Fibroblast of peridontal ligament (primary cell): Measurements from ENCODE around the gene TET2.
A peak's percentile ranks its signal among the peaks of the same experiment; 100 is the strongest.

ENCODE experiments used
- DNase-seq: peaks from one replicate; pipeline ENCODE4 v3.0.0-alpha.2; 2010; ENCODE audit errors: extremely low read depth

The TET2 gene

DNA sequence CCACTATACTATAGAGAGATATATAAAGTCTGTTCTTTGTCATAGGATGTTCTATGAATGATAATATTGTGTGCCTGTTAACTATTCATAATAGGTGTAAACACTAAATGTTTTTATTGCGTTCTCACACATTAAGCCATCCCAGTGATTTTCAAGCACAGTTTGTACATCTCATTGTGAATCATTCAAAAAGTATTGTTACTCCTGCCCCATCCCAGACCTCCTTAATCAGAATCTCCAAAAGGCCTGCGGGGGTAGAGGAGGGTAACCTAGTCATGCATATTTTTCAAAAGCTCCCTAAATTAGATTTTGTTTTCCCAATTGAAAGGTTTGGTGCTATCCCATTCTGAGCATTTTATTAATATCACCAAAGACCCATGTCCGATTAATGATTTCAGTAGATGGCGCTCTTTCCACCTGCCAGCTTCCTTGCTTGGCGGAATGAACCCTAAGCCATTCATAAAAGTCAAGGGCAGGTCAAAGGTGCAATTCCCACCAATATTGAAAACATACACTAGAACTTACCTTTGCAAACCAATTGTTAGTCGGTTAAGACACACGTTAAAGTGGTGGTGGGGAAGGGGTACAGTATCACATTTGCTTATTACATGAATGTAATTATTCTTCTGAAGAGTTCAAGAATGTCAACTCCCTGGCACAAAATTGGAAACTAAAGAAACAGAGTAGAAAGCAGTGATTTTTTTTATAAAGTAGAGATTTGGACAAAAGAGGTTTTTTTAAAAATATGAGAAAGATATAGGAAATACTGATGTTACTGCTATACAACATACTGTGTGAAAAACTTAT lies 5.8 kb upstream of the TET2 start:
- DNase-seq = peak; percentile 42

DNA sequence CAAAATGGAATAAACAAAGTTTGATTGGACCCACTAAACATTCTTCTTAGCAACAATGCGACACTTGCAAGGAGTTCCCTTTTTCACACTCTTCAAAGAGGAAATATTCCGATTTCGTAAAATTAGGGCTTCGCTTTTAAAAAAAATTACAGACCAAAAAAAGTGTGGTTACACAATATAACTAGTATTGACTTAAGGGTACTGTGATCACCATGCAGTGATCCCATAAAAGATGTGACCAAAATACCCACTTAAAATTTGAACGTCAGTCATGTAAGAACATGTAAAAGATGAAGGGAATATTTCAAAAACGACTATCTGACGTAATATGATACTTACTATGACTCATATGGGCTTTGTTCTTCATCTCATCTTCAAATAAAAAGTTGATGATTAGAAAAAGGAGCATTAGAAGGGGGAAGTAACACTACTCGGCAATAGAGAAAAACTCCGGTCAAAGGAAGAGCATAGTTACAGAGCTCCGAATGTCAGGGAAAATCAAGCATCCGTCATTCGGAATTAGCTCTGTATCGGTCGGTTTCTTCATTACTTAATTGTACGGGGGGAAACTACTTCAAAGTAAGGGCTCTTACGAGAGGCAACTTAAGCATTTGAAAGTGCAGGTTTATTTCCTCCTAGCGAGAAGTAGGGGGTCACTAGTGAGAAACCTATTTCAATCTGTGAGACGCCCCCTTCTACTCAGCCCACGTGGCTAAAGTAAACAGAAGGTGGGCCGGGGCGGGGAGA lies 1.3 kb upstream of the TET2 start:
- peak; percentile 30 for DNase-seq

DNA sequence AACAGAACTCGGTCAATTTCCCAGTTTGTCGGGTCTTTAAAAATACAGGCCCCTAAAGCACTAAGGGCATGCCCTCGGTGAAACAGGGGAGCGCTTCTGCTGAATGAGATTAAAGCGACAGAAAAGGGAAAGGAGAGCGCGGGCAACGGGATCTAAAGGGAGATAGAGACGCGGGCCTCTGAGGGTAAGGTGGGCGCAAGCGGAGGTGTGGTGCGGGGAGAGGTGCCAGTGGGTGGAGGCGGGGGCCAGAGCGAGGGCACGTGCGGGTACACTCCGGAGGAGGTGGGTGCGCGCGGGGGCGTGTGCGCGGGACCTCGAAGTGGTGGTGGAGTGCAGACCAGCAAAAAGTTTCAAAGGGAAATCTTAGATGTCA lies 787 bp upstream of the TET2 start:
- DNase-seq = no peak

DNA sequence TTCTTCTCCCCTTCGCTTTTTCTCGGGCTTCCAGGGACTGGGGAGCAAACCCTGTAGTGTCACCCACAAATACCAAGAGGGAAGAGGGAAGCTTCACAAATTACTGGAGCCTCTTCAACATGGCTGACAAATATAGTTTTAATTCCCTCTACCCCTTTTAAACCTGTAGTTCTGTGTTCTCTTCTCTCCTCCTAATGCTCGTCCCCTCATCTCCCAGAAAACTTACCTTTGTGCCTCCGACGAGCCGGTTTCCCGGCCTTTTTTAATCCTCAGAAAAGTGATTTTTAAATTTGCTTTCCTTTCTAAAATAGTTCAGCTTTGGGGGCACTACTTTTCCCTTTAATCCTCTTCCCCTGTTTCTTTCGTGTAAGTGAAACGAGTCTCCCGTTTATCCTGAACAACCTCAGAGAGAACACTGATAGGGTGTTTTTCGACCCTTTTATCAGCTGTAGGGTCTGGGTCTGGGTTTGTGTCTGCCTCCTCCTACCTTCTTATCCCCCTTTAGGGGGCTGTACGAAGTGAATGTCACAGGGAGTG lies 408 bp downstream of the TET2 start:
- no peak for DNase-seq

DNA sequence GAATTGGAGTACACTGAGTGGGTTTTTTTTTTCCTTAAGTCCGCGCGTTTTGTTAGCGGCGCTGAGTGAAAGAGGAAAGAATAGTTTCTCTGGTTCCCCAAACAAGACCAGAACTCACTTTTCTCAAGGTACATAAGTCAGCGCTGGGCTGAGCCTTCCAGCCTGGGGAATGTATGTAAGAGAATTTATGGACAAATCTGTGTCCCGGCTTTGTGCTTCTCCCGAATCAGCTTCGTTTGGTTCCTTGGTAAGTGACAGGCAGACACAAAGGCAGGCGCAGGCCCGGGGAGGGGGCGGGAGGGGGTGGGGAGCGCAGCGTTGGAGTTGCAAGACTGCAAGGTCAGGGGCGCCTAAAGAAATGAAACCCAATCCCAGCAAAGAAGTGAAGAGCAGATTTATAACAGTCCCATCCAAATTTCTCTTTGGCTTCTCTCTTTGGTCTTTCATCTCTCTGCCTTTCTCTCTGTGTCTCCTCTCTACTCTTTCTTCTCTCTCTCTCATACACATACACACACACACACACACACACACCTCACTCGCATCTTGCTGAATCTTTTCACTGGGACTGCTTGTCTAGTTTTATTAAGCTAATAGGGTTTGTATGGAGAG lies 981 bp downstream of the TET2 start:
- DNase-seq = peak; percentile 61

DNA sequence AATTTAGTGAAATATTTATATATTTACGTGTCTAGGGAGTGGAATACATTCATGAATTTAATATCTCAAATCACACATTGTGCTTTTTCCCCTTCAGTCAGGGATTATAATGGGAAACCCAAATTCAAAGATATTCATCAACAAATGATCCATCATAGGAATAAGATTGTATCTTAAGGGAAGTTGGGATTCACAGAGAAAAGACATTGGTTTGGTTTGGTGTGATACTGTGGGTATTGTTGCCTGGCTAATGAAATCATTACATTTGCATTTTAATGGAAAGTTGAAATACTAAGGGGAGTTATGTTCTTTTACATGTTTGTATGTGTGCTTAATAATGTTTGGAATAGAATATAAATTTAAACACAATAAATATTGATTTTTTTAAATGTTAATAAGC lies 1.7 kb downstream of the TET2 start:
- DNase-seq = no peak

DNA sequence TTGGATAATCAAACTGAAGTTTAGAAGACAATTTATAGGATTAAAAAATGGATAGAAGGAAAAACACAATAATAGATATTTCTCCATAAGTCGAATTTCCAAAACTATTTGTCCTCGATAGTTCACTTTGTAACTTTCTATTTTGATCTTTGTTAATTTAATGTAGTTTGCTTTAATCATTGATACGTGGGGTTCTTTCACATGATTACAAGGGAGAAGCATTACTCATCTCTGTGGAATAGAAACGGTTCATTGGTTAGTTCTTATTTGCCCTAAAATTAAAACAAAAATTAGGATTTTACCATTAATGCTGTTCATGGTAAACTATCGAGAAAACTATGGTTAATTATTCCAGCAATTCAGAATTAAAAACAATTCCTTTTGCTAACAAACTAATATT lies 2.1 kb downstream of the TET2 start:
- DNase-seq = peak; percentile 40

DNA sequence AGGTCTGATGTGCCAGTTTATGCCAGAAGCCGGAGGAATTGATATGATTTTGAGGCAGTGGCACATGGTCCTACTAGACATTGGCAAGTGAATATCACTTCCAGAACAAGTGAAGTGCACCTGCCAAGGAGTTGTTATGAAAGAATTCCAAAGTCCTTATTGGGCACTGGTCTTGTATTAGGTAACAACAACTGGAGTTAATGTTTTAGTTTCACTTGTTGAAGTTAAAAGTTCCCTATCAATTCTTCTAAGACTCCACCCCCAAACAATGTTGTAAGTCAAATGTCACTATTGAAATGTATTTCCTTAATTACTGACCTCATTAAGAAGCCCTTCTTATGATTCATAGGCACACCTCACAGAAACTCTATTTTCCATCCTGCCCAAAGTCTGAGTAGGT lies 3.1 kb downstream of the TET2 start:
- DNase-seq = no peak

DNA sequence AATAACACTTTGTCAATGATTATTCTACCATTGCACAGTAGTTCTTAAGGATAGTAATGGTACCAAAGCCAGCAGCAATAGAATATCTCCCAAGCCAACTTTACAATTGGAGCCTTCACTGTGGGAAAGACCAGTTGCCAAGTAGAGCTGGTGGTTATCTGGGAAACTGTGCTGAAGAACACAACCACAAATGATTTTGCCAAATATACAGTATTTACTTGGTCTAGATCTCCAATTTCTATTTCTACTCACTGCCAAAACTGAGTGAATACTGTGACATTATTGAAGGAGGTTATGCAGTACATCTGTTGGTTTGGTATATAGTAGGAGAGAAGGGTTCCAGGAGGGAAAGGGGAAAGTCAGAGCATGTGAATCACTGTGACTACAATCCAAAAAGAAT lies 3.8 kb downstream of the TET2 start:
- peak; percentile 93 for DNase-seq

DNA sequence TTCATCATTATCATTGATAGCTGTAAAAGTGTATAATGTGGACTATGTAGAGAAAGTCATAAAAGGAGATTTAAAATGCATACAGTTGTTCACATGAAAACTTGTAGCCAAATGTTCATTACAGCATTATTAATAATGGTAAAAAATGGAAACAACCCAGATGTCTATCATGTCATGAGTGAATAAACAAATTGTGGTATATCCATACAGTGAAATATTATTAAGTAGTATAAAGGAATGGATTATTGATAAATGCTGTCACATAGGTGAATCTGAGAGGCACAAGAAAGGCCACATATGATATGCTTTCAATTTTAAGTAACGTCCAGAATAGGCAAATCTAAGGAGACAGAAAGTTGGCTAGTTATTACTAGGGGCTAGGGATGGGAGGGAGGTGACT lies 7.1 kb downstream of the TET2 start:
- DNase-seq = no peak

DNA sequence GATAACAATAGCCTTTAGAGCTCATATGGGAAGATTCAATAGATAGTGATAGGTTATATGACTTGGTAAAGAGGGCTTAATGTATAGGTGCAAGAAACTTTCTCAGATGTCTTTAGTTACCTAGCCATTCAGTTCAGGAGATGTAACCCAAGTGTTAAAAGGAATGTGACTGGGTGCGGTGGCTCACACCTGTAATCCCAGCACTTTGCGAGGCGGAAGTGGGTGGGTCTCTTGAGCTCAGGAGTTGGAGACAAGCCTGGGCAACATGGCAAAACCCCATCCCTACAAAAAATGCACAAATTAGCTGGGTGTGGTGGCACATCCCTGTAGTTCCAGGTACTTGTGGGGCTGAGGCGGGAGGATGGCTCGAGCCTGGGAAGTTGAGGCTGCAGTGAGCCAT lies 7.9 kb downstream of the TET2 start:
- no peak for DNase-seq

DNA sequence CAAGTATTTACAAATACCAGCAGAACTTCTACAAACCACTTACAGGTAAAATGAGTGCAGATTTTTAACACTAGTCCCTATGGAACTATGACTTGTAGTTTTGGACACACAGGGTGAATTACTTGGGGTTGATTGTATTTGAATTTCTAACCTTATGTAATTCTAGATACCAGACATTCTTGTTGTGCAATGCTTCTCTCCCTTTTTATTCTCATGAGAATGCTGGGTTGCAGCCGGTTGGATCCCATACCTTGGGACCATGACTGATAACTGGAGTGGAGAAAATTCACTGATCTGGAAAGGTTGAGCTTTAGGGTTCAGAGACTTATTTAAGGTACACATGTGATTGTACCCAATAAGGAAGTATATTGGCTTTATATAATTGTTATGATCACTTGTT lies 8.8 kb downstream of the TET2 start:
- DNase-seq = no peak

DNA sequence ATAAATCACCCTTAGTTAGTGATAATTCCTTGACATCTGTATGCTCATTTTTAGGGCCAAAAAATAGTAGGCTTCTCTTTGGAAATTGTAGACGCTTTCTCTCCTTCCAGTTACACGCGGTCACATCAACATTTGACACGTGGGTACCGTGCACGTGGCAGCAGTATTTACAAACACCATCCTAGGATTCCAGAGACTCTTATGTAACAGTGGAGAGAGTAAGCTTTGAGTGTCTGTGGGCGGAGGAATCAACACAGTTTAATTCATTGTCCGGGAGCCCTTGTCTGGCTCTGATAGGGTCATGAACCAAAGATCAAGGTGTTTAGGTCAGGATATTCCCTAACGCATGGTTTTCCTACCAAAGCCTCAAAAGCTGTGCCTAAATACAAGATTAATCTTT lies 12.2 kb downstream of the TET2 start:
- DNase-seq = no peak

DNA sequence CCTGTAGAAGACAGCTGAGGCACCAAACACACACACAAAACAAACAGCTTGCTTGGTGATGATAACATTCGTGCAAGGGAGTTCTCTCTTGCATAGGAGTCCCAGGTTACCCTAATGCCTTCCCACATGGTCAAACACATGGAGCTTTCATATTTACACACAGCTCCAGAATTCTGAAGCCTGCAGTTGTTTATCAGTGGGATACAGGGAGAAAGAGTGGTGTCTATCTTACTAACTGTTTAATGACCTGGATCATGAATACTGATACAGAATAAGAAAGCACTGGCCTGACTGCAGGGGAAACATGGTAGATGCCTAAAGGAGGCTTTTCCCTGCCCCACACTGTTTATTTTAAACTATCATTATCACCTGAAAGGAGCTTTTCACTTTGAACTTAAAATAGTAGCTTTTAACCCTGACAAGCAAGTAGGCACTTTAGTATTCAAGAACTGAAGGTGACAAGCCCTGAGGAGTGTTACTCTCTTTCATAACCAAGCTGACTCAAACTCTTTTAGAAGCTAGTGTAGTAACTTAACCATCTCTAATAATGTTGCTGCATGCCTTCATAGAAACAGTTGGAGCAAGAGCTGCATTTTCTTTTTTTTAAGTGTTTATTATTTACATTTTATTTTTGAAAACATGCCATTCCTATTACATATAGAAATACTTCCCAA lies 15.6 kb downstream of the TET2 start:
- no peak for DNase-seq

DNA sequence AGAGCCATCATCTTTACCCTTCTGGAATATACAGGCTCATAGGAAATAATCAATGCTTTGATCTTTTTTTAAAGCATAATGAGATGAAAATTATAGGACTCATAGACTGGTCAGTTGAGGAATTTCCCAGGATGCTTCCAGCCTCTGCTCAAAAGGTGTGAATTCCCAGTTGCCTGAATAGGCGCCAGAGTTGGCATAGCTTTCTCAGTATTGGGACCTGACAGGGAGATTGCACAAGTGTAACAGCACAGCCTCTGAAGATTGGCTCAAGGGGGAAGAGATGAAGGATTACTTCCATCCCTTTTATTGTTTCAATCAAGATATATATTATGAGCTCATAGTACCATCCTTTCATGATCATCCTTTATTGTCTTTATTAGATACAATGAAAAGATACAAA lies 17.9 kb downstream of the TET2 start:
- DNase-seq = no peak

DNA sequence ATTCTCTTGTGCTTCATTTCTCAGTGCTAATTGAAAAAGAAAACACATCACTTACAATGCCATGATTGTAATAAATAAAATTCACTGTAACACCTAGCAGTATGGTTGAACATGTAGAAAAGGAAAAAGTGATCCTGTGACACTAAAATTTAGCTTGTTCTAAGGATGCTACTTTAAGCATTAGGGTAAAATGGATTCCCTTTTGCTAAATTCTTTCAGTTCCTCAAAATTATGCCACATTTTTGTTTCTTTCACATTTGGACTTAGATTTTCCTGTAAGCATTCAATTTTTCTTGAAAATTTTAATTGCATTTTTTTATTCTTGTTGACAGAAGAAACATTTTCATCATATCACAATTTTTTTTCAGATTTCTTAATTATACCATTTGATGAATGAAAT lies 19.4 kb downstream of the TET2 start:
- DNase-seq = no peak

DNA sequence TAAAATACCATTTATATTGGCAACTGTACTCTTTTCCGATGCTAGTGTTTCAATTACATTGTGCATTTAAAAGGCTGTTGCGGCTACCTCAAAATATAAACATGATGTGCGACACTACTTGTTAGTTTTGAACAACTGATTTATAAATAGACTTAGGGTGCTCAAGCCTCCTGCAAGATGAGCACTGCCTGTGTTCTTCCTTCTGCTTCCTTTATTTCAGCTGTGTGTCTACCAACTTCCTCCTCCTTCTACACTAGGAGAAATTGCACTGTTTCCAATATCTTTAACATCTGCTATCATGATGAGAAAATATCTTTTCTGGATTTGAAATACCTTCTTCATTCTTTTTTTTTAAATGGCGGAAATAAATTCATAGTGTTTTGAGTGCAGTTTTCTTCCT lies 24.0 kb downstream of the TET2 start:
- no peak for DNase-seq

DNA sequence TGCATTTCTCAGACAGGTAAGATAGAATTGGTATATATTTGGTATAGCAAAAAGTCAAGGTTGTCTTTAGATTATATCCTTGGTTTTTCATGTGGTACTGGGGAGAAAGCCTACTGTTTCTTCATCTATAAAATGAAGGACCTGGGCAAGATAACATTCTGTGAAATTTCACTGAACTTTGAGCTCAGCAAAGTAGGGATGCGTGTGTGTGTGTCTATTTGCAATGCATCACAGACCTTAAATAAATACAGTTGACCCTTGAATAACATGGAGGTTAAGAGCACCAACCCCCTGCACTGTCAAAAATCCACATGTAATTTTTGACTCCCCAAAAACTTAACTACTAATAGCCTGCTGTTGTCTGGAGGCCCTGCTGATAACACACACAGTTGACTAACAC lies 25.2 kb downstream of the TET2 start:
- no peak for DNase-seq

DNA sequence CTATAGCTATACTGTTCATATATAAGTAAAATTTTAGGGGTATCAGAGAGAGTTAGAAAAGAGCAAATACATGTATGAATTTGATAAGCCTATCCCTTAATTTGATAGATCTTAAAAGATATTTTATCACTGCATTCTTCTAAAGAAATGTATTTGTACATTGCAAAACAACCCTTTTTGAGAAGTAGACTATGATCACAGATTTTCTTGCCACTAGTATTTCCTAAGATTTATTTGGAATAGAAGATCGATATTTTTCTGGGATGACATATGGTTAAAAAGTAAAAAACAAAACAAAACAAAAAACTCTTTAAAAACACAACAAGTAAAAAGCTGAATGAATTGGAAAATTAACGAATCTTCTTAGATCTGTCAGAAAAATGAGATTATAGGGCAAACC lies 27.4 kb downstream of the TET2 start:
- no peak for DNase-seq

DNA sequence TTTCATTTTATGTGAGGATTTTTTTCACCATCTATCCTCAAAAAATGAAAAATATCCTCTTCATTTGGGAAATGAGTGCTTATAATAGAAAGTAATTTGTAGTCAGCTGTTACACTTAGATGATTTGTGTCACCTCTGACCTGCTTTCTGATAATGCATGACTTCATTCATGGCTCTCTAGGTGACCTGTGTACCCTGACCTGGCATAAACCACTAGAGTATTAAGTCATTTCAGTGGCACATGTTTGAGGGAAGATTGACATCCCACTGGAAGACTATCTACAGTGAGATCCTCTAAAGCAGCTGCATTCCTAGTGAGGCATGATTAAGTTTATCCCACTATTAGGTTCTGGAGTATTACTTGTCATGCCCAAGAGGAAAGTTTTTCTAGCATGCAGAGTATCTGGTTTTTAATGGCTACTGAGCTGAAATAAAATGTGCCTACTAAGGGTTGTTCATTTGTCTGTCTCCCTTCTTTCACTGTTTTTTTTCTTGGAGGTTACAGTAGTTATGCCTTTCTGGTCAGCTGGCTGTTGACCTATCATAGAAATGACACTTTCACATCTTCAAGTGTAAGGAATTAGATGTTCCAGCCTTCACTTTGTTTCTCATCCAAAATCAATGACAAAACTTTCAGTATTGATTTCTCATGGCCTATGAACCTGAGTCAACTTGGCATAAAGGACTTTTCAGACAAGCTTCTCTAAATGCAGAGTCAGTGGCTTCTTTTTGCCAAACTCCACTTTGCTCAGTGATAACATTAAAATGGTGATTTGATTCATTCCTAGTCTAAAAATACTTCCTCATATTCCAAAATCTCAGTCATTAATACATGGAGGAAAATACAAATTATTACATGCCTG lies 33.1 kb downstream of the TET2 start:
- DNase-seq = no peak

DNA sequence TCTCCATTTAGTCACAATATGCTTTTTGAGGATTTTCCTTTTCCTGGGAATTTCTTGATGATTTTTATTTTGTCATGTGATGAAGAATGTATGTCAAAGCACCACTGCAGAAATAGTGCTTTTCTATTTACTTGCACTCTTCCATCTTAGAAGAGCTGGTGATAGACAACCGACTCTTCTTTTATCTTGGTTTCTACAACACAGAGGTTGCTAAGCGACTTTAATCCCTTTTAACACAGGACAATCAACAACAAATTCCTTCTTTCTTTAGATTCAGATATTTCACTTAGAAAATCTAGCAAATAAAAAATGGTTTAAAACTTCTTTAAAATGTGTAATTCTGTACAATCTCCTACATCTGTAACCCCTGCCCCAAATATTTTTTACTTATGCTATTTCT lies 34.6 kb downstream of the TET2 start:
- no peak for DNase-seq
